Sigmoid colon (tissue), 4 donors: ENCODE results near the gene FBXL17.

Experiments
- EP300 ChIP-seq, 4 donors: sonication (generic); formaldehyde crosslinking; IDR thresholded peaks; one replicate each; pipeline ENCODE4 v1.6.1; 2017; ENCODE audit warnings: antibody characterized with exemption in 4 of 4
- POLR2A ChIP-seq, 2 donors: fragments of 450-650 bp; IDR thresholded peaks; one replicate each; pipeline ENCODE4 v1.6.1; 2016; ENCODE audit warnings: antibody characterized with exemption in 2 of 2, mild to moderate bottlenecking in 2 of 2, moderate library complexity in 2 of 2
- TF ChIP-seq, protein P1 (sequence below), 4 experiments: fragments of 450-650 bp in 3 of 4; fragments of 200-600 bp in 1 of 4; IDR thresholded peaks; one replicate each; pipeline ENCODE4 v1.5.1; 2016 to 2019; ENCODE audit warnings: antibody characterized with exemption in 4 of 4, mild to moderate bottlenecking in 3 of 4, moderate library complexity in 2 of 4

DNA sequence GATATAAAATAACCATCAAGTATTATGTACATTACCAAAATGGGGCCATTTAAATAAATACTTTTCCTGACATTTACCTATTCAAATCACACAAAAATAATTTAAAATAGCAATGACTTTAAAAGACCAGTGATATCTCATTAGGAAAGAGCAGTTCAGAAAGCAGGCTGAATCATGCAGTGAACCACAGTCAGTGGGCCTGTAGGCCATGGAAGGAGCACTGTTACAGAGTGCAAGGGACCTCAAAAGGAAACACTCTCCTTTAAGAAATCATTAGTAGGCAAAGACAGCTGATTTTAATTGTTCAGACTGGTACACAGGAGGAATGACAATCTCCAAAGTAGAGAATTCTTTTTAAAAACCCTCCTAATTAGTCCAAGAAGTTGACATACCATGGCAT lies 427.6 kb downstream of the FBXL17 start:
- TF ChIP-seq, protein P1, sequence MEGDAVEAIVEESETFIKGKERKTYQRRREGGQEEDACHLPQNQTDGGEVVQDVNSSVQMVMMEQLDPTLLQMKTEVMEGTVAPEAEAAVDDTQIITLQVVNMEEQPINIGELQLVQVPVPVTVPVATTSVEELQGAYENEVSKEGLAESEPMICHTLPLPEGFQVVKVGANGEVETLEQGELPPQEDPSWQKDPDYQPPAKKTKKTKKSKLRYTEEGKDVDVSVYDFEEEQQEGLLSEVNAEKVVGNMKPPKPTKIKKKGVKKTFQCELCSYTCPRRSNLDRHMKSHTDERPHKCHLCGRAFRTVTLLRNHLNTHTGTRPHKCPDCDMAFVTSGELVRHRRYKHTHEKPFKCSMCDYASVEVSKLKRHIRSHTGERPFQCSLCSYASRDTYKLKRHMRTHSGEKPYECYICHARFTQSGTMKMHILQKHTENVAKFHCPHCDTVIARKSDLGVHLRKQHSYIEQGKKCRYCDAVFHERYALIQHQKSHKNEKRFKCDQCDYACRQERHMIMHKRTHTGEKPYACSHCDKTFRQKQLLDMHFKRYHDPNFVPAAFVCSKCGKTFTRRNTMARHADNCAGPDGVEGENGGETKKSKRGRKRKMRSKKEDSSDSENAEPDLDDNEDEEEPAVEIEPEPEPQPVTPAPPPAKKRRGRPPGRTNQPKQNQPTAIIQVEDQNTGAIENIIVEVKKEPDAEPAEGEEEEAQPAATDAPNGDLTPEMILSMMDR (IDR thresholded peaks at IDR 0.05) = no peak
- TF ChIP-seq POLR2A (IDR thresholded peaks at IDR 0.05) (no peak), EP300 (IDR thresholded peaks at IDR 0.05) (no peak)
